ENCODE measurements around the gene SLC10A6.

SLC10A6 gene

DNA sequence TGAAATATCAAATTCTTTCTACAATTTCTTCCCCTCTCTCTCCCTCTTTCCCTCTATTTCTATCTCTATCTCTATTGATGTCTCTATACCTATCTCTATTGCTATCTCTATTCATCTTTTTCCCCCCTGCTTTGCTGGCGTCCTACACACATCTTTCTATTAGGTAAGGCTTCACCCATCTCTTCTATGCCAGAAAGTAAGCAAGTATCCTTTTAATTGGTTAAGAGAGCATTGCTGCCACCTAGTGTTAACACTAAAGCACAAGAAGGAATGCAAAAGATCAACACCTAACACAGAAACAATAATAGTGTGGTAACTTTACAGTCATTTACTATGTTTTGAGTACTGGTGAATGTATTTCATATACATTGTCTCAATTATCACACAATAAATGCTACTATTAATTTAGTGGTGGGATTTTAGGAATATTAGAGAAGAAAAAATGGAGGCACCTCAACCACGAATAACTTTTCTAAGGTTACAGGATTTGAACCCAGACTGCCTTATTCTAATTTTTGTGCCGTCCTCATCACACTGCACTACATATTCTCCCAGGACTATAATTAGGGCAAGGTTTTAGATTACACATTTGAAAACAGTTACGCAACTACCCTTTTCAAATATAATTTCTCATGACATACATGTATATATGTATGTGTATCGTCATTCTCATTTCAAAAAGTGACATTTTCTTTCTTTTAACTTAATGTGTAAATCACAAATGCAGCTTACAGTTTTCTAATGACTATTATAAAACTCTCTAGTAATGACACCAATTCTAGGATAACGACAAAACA lies 46.7 kb upstream of the SLC10A6 start:
- TF ChIP-seq, protein P1, sequence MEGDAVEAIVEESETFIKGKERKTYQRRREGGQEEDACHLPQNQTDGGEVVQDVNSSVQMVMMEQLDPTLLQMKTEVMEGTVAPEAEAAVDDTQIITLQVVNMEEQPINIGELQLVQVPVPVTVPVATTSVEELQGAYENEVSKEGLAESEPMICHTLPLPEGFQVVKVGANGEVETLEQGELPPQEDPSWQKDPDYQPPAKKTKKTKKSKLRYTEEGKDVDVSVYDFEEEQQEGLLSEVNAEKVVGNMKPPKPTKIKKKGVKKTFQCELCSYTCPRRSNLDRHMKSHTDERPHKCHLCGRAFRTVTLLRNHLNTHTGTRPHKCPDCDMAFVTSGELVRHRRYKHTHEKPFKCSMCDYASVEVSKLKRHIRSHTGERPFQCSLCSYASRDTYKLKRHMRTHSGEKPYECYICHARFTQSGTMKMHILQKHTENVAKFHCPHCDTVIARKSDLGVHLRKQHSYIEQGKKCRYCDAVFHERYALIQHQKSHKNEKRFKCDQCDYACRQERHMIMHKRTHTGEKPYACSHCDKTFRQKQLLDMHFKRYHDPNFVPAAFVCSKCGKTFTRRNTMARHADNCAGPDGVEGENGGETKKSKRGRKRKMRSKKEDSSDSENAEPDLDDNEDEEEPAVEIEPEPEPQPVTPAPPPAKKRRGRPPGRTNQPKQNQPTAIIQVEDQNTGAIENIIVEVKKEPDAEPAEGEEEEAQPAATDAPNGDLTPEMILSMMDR (conservative IDR thresholded peaks at IDR 0.05; ENCODE audit: low read length) = peak; percentile 87
- TF ChIP-seq EZH2phosphoT487 (IDR thresholded peaks at IDR 0.05; ENCODE audit: borderline replicate concordance) = no peak
- H3K9me3 ChIP-seq (ENCODE audit: insufficient read depth, low read depth, low read length) = no peaks in the 10 kb centered on the region
- no peaks in the 10 kb centered on the region for H3K9me2 ChIP-seq (replicated peaks; ENCODE audit: low read depth, low read length)
- H2AFZ ChIP-seq (ENCODE audit: low read length) = no peak overlapping the region
- no peak overlapping the region for H3K4me3 ChIP-seq (ENCODE audit: low read length, poor library complexity, severe bottlenecking)
- no peak overlapping the region for H3K9ac ChIP-seq (ENCODE audit: low read depth, low read length, poor library complexity, severe bottlenecking)
- H3K4me2 ChIP-seq (ENCODE audit: low read depth, low read length, poor library complexity, severe bottlenecking) = no peak overlapping the region
- H4K20me1 ChIP-seq (ENCODE audit: insufficient read depth, low read length, poor library complexity, severe bottlenecking) = no peaks in the 10 kb centered on the region
- H3K4me1 ChIP-seq (ENCODE audit: insufficient read depth, low read length, poor library complexity, severe bottlenecking) = peaks cover 14% of the 10 kb centered on the region
- H3K36me3 ChIP-seq (ENCODE audit: insufficient read depth, low read length) = no peaks in the 10 kb centered on the region
- H3K27me3 ChIP-seq (ENCODE audit: insufficient read depth, low read length, poor library complexity, severe bottlenecking) = no peaks in the 10 kb centered on the region
- H3F3A ChIP-seq (ENCODE audit: low read depth) = no peaks in the 10 kb centered on the region
- no peaks in the 10 kb centered on the region for H3K79me2 ChIP-seq (ENCODE audit: insufficient read depth, low read length)

DNA sequence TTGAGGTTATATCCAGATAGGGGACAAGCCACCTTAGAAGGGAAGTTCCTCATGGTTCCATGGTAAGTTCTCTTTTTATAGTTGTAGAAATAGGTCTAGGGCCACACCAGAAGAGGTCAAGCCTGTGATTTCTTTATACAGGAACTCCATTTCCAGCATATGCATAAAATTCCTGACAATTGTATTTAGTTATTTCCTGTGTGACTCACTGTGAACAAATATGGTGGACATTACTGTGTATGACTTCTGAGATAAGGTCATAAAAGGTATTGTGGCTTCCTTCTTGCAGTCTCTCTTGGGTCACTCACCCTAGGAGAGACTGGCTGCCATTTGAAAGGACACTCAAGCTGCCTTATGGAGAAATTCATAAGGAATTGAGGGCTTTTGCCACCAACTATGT lies 45.3 kb upstream of the SLC10A6 start:
- Histone ChIP-seq H3K9ac (ENCODE audit: low read depth, low read length, poor library complexity, severe bottlenecking) (no peak overlapping the region), H3K4me1 (ENCODE audit: insufficient read depth, low read length, poor library complexity, severe bottlenecking) (peaks cover 14% of the 10 kb centered on the region), H3K4me2 (ENCODE audit: low read depth, low read length, poor library complexity, severe bottlenecking) (no peak overlapping the region), H3K9me2 (replicated peaks; ENCODE audit: low read depth, low read length) (no peaks in the 10 kb centered on the region), H3K79me2 (ENCODE audit: insufficient read depth, low read length) (no peaks in the 10 kb centered on the region), H3K9me3 (ENCODE audit: insufficient read depth, low read depth, low read length) (no peaks in the 10 kb centered on the region), H3K4me3 (ENCODE audit: low read length, poor library complexity, severe bottlenecking) (no peak overlapping the region), H2AFZ (ENCODE audit: low read length) (no peak overlapping the region), H4K20me1 (ENCODE audit: insufficient read depth, low read length, poor library complexity, severe bottlenecking) (no peaks in the 10 kb centered on the region), H3F3A (ENCODE audit: low read depth) (no peaks in the 10 kb centered on the region), H3K36me3 (ENCODE audit: insufficient read depth, low read length) (no peaks in the 10 kb centered on the region), H3K27me3 (ENCODE audit: insufficient read depth, low read length, poor library complexity, severe bottlenecking) (no peaks in the 10 kb centered on the region)
- no peak for TF ChIP-seq EZH2phosphoT487 (IDR thresholded peaks at IDR 0.05; ENCODE audit: borderline replicate concordance)
- TF ChIP-seq, protein P1 (conservative IDR thresholded peaks at IDR 0.05; ENCODE audit: low read length) = no peak

DNA sequence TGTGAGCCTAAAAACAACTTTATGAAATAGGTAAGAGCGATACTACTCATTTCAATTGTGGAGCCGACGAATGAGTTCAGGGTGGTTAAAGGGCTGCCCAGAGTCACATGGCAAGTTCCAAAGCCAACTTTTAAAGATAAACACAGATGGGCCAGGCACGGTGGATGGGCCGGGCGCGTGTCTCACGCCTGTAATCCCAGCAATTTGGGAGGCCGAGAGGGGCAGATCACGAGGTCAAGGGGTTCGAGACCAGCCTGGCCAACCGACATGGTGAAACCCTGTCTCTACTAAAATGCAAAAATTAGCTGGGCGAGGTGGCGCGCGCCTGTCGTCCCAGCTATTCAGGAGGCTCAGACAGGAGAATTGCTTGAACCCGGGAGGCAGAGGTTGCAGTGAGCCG lies 44.0 kb upstream of the SLC10A6 start:
- Histone ChIP-seq H3K9me2 (replicated peaks; ENCODE audit: low read depth, low read length) (no peaks in the 10 kb centered on the region), H3K9me3 (ENCODE audit: insufficient read depth, low read depth, low read length) (no peaks in the 10 kb centered on the region), H2AFZ (ENCODE audit: low read length) (no peak overlapping the region), H4K20me1 (ENCODE audit: insufficient read depth, low read length, poor library complexity, severe bottlenecking) (no peaks in the 10 kb centered on the region), H3K79me2 (ENCODE audit: insufficient read depth, low read length) (no peaks in the 10 kb centered on the region), H3K4me3 (ENCODE audit: low read length, poor library complexity, severe bottlenecking) (no peak overlapping the region), H3K4me1 (ENCODE audit: insufficient read depth, low read length, poor library complexity, severe bottlenecking) (peaks cover 14% of the 10 kb centered on the region), H3K27me3 (ENCODE audit: insufficient read depth, low read length, poor library complexity, severe bottlenecking) (no peaks in the 10 kb centered on the region), H3F3A (ENCODE audit: low read depth) (no peaks in the 10 kb centered on the region), H3K4me2 (ENCODE audit: low read depth, low read length, poor library complexity, severe bottlenecking) (peak overlapping the region; percentile 73), H3K36me3 (ENCODE audit: insufficient read depth, low read length) (no peaks in the 10 kb centered on the region), H3K9ac (ENCODE audit: low read depth, low read length, poor library complexity, severe bottlenecking) (no peak overlapping the region)
- TF ChIP-seq, protein P1 (conservative IDR thresholded peaks at IDR 0.05; ENCODE audit: low read length) = no peak
- TF ChIP-seq EZH2phosphoT487 (IDR thresholded peaks at IDR 0.05; ENCODE audit: borderline replicate concordance) = no peak
